GM12873 (cell line): ENCODE measurements around the gene NOXA1.

ENCODE experiments used
- TF ChIP-seq, protein P1 (sequence below): IDR thresholded peaks from 2 replicates; pipeline ENCODE4 v1.5.1; 2012; ENCODE audit warnings: low read depth, mild to moderate bottlenecking, moderate library complexity, low read length, control low read depth; ENCODE audit not compliant: insufficient read depth; ENCODE audit errors: missing control alignments

NOXA1 gene

DNA sequence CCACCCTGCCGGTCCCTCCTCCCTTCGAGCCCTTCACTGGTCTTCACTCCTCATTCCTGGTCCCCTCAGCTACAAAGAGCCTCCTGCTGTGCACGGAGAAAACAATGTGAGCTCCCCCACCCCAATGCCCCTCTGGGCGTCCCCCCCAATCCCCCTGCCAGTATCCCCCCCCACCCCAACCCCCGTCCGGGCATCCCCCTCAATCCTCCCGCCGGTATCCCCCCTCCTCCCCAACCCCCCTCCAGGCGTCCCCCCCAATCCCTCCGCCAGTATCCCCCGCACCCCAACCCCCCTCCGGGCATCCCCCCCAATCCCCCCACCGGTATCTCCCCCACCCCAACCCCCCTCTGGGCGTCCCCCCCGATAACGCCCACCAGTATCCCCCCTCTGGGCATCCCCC lies 43.0 kb upstream of the NOXA1 start:
- TF ChIP-seq, protein P1, sequence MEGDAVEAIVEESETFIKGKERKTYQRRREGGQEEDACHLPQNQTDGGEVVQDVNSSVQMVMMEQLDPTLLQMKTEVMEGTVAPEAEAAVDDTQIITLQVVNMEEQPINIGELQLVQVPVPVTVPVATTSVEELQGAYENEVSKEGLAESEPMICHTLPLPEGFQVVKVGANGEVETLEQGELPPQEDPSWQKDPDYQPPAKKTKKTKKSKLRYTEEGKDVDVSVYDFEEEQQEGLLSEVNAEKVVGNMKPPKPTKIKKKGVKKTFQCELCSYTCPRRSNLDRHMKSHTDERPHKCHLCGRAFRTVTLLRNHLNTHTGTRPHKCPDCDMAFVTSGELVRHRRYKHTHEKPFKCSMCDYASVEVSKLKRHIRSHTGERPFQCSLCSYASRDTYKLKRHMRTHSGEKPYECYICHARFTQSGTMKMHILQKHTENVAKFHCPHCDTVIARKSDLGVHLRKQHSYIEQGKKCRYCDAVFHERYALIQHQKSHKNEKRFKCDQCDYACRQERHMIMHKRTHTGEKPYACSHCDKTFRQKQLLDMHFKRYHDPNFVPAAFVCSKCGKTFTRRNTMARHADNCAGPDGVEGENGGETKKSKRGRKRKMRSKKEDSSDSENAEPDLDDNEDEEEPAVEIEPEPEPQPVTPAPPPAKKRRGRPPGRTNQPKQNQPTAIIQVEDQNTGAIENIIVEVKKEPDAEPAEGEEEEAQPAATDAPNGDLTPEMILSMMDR = no peak

DNA sequence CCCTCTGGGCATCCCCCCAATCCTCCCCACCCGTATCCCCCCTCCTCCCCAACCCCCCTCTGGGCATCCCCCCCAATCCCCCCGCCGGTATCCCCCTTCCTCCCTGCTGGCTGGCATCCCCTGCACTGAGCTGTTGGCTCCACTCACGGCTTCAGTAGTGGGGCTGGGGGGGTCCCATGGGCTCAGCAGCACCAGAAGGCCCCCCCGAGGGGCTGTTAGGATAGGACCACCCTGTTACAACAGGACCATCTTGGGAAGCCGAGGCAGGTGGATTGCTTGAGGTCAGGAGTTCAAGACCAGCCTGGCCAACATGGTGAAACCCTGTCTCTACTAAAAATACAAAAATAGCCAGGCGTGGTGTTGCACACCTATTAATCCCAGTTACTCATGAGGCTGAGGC lies 42.6 kb upstream of the NOXA1 start:
- TF ChIP-seq, protein P1 = no peak

DNA sequence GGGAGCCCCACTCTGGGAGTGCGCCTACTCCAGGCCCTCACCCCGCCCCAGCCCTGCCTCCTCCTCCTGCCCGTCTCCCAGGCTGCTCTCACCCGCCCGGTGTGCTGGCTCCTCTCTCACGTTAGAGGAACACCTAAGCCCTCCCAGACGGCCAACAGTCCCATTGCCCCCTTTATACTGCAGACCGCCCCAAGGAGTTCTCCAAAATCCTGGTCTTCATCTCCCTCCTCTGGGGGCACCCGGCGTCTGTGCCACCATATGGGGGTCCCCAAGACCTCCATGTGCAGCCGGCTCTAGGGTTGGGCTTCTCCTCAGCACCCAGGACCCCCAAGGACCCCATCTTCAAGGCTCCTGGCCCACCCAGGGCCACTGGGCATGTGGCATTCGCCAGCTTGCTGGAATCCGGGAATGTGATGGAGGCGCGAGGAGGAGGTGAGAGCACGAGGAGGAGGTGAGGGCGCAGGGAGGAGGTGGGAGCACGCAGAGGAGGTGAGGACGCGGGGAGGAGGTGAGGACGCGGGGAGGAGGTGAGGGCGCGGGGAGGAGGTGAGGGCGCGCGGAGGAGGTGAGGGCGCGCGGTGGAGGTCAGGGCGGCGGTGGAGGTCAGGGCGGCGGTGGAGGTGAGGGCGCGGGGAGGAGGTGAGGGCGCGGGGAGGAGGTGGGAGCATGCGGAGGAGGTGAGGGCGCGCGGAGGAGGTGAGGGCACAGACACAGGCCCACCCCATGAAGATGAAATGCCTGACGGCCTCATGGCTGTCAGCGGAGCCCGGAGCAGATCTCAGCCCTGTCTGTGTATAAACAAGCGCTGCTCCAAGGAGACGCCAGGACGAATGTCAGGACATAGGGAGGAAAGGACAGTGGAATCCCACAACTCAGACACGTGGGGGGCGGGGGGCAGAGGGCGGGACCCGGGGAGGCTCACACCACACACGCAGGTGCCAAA lies 41.4 kb upstream of the NOXA1 start:
- TF ChIP-seq, protein P1 = no peak

DNA sequence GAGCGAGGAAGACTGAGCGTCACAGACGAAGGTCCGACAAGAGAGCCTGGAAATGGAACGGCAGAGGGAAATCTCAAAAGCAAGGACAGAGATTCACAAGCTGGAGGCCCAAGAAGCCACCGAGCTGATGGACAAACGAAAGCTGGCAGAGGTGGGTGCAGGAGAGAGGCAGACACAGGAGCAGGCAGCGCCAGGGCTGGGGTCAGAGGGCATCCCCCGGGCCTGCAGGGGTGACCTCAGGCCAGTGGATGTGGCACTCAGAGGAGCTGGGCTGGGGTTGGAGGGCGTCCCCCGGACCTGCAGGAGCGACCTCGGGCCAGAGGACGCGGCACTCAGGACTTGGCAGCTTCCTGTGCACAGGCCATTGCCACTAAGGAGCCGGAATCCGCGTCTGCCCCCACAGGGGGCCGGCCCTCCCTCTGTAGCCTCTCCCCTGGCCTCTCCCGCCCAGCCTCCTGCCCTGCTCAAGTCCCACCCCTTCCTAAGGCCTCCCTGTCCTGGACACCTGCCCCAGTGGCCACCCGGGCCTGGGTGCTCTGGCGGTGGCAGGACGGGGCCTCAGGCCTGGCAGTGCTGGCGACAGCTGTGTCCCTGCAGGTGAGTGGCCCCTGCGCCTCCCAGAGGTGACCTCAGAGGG lies 40.6 kb upstream of the NOXA1 start:
- TF ChIP-seq, protein P1 = no peak

DNA sequence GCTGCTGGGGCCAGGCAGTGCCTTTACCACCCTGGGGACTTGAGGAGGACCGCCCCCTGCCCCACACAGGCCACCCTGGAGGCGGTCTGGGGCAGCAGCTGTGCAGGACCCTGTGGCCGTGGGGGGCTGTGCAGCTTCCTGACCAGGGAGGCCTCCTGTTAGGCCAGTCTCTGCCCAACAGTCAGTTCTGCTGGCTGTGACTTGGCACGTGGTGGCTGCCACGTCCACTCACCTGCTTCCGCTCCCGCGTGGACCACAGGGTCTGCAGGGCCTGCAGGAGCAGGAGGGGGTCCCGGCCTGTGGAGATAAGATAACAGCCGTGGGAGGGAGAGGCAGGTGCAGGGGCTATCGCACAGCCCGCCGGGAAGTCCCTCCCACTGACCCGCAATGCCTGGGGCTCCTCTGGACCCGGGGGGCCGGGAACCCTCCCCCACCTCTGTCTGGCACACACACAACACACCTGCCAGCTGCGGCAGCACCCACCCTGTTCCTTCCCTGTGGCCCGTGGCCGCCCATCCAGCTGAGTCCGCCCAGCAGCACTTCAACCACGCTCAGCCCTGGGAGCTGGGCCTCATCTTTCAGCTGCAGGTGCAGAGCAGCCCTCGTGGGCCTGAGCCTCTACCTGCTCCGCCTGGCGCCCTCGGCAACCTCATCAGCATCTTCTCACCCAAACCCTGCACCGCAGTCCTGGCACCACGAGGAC lies 40.0 kb upstream of the NOXA1 start:
- TF ChIP-seq, protein P1 = no peak

DNA sequence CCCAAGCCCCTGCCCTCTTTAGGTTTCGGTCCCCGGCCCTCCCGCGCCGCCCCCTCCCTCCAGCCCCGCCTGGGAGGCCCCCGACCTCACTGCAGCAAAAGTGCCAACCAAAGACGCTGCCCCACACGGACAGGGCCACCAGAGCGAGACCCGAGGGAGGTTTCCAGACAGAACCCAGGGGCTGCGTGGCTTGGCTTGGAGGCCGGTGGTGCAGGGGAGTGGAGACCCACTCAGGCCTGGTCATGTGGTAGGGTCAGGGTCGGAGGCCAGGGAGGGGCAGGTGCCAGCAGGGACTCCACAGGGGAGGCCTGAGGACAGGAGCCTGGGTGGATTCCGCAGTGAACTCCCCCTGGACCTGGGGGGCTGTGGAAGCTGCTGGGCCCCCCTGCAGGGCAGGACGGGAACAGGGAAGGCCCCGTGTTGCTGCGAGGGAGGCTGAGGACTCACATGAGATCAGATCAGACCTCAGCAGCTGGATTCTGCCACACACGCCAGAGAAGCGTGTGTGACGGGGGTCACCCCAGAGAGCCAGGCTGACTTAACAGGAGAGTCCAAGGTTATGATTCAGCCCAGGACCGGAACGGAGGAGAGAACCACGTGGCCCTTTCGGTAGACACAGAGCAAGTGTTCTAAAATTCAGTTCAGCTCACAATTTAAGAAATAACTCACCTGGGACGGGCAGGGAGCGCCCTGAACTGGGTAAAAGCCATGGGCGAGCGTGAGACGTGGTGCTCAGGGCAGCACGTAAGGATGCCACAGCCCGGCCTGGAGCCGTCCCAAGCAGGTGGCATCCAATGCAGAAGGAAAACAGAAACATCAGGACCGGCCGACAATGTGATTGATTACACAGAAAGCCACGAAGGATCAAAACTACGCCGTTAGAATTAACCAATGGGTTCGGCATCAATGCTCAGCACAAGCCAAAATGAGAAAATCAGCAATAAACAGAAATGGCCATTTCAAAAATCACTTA lies 39.1 kb upstream of the NOXA1 start:
- TF ChIP-seq, protein P1 = no peak
